DOHH2 (cell line): ENCODE results near the gene SPESP1.

Experiments
- H3F3A ChIP-seq: fragments of 200-600 bp; sonication (generic), shearing (Covaris generic); 2 replicates; pipeline ENCODE4 v1.6.0; 2016; ENCODE audit warnings: antibody characterized with exemption, mild to moderate bottlenecking; ENCODE audit not compliant: control insufficient read depth, insufficient read depth
- H3K27ac ChIP-seq: fragments of 200-600 bp; sonication (generic); 2 replicates; pipeline ENCODE4 v1.5.1; 2014; ENCODE audit warnings: low read depth, mild to moderate bottlenecking, low read length, moderate library complexity
- H3K27me3 ChIP-seq: fragments of 200-600 bp; sonication (generic); 2 replicates; pipeline ENCODE4 v1.6.1; 2014; ENCODE audit warnings: mild to moderate bottlenecking, low read length, mixed read lengths; ENCODE audit not compliant: control insufficient read depth
- H3K36me3 ChIP-seq: fragments of 200-600 bp; sonication (generic); 2 replicates; pipeline ENCODE4 v1.6.1; 2014; ENCODE audit warnings: mild to moderate bottlenecking, low read length, moderate library complexity, mixed read lengths; ENCODE audit not compliant: control insufficient read depth
- H3K4me1 ChIP-seq: fragments of 200-600 bp; sonication (generic); 2 replicates; pipeline ENCODE4 v1.6.1; 2014; ENCODE audit warnings: mild to moderate bottlenecking, low read length, mixed read lengths; ENCODE audit not compliant: control insufficient read depth
- H3K4me2 ChIP-seq: fragments of 200-600 bp; sonication (generic); 2 replicates; pipeline ENCODE4 v1.6.0; 2014; ENCODE audit warnings: mild to moderate bottlenecking, low read length, moderate library complexity
- H3K4me3 ChIP-seq: fragments of 200-600 bp; sonication (generic); 2 replicates; pipeline ENCODE4 v1.5.1; 2014; ENCODE audit warnings: mild to moderate bottlenecking, low read length, mixed read lengths
- H3K79me2 ChIP-seq: fragments of 200-600 bp; sonication (generic); 2 replicates; pipeline ENCODE4 v1.6.1; 2014; ENCODE audit warnings: mild to moderate bottlenecking, low read length, mixed read lengths; ENCODE audit not compliant: control insufficient read depth
- H3K9me2 ChIP-seq: fragments of 200-600 bp; sonication (generic); replicated peaks from 2 replicates; pipeline ENCODE4 v1.6.1; 2014; ENCODE audit warnings: mild to moderate bottlenecking, low read length, mixed read lengths; ENCODE audit not compliant: control insufficient read depth
- H3K9me3 ChIP-seq: fragments of 200-600 bp; sonication (generic); 2 replicates; pipeline ENCODE4 v1.6.1; 2014; ENCODE audit warnings: antibody characterized with exemption, low read length, mixed read lengths; ENCODE audit not compliant: control insufficient read depth, insufficient read depth
- H4K20me1 ChIP-seq: fragments of 200-600 bp; sonication (generic); 2 replicates; pipeline ENCODE4 v1.6.0; 2014; ENCODE audit warnings: low read depth, mild to moderate bottlenecking, antibody characterized with exemption, low read length, moderate library complexity; ENCODE audit not compliant: control insufficient read depth, insufficient read depth
- EZH2phosphoT487 ChIP-seq: fragments of 200-600 bp; sonication (generic); IDR thresholded peaks from 2 replicates; pipeline ENCODE4 v1.6.1; 2017; ENCODE audit warnings: borderline replicate concordance, mild to moderate bottlenecking, antibody characterized with exemption, low read length, moderate library complexity, mixed read lengths
- TF ChIP-seq, protein P1 (sequence below): fragments of 200-600 bp; sonication (generic); IDR thresholded peaks from one replicate; pipeline ENCODE4 v1.5.1; 2014; ENCODE audit warnings: antibody characterized with exemption, mild to moderate bottlenecking, low read depth, low read length; ENCODE audit not compliant: poor library complexity, severe bottlenecking

SPESP1 gene

DNA sequence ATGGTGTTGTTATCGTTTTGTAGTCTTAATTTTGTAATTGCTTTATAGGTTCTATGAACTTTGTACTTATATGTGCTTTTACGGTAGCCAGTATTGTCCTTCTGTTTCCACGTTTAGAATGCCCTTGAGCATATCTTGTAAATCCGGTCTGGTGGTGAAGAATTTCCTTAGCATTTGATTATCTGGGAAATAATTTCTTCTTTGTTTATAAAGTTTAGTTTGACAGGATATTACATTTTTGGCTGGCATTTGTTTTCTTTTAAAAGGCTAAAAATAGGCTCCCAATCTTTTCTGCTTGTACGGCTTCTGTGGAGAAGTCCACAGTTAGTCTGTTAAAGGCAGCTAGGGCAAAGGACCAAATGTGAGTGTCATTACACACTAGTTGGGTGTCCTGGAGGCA, 36.7 kb downstream of the SPESP1 start:
- Histone ChIP-seq H3K27me3 (0 out of 2 replicates have a peak, but pooled peaks cover 5% of the 10 kb centered on the region), H3K79me2 (no peaks in the 10 kb centered on the region), H3K36me3 (no peaks in the 10 kb centered on the region), H3K9me3 (no peaks in the 10 kb centered on the region), H3K4me2 (no peak overlapping the region), H4K20me1 (no peaks in the 10 kb centered on the region), H3F3A (no peaks in the 10 kb centered on the region), H3K9me2 (no peaks in the 10 kb centered on the region), H3K27ac (no peak overlapping the region), H3K4me3 (no peak overlapping the region), H3K4me1 (peaks cover 5% of the 10 kb centered on the region)
- TF ChIP-seq, protein P1, sequence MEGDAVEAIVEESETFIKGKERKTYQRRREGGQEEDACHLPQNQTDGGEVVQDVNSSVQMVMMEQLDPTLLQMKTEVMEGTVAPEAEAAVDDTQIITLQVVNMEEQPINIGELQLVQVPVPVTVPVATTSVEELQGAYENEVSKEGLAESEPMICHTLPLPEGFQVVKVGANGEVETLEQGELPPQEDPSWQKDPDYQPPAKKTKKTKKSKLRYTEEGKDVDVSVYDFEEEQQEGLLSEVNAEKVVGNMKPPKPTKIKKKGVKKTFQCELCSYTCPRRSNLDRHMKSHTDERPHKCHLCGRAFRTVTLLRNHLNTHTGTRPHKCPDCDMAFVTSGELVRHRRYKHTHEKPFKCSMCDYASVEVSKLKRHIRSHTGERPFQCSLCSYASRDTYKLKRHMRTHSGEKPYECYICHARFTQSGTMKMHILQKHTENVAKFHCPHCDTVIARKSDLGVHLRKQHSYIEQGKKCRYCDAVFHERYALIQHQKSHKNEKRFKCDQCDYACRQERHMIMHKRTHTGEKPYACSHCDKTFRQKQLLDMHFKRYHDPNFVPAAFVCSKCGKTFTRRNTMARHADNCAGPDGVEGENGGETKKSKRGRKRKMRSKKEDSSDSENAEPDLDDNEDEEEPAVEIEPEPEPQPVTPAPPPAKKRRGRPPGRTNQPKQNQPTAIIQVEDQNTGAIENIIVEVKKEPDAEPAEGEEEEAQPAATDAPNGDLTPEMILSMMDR = no peak
- no peak for TF ChIP-seq EZH2phosphoT487

DNA sequence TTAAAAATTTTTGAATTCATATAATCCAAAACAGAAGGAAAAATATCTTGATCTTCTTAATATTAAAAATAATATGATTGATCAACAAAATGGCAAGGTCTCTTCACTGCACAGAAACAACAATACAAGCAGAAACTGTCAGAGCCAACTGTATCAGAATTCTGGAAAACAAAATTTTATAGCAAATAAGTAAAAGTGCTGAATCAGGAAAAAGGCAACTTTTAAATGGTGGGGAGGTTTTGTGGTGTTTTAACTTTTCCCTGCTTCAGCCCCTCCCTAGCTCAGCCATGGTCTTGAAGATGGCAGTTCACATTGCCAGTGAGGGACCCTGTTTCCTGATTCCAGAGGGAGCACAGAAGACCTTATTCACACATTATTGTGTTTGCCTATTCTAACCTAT, 37.6 kb downstream of the SPESP1 start:
- Histone ChIP-seq H3K27ac (no peak overlapping the region), H3K36me3 (no peaks in the 10 kb centered on the region), H3K4me3 (no peak overlapping the region), H4K20me1 (no peaks in the 10 kb centered on the region), H3K27me3 (0 out of 2 replicates have a peak, but pooled peaks cover 3% of the 10 kb centered on the region), H3K9me3 (no peaks in the 10 kb centered on the region), H3K4me1 (no peaks in the 10 kb centered on the region), H3K9me2 (no peaks in the 10 kb centered on the region), H3F3A (no peaks in the 10 kb centered on the region), H3K4me2 (no peak overlapping the region), H3K79me2 (no peaks in the 10 kb centered on the region)
- TF ChIP-seq, protein P1 = no peak
- TF ChIP-seq EZH2phosphoT487 = no peak

DNA sequence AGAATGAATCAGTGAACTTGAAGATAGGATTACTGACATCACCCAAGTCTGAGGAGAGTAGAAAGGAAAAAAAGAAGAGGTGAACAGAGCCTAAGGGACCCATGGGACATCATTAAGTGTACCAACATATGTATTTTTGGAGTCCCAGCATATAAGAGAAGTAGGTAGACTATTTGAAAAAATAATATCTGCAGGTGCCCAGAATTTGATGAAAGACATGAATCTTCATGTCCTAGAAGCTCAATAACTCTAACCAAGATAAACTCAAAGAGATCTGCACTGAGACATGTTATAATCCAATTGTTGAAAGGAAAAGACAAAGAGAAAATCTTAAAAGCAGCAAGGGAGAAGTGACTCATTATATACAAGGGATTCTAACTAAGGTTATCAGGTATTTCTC, 39.0 kb downstream of the SPESP1 start:
- Histone ChIP-seq H3K79me2 (no peaks in the 10 kb centered on the region), H3F3A (no peaks in the 10 kb centered on the region), H4K20me1 (no peaks in the 10 kb centered on the region), H3K27me3 (0 out of 2 replicates have a peak, but pooled peaks cover 3% of the 10 kb centered on the region), H3K36me3 (no peaks in the 10 kb centered on the region), H3K4me2 (no peak overlapping the region), H3K9me2 (no peaks in the 10 kb centered on the region), H3K27ac (no peak overlapping the region), H3K4me1 (no peaks in the 10 kb centered on the region), H3K4me3 (no peak overlapping the region), H3K9me3 (no peaks in the 10 kb centered on the region)
- TF ChIP-seq EZH2phosphoT487 = no peak
- TF ChIP-seq, protein P1 = no peak
